HCT116 (cell line): Measurements from ENCODE around the gene IFITM1.
"Not testable (repeated sequence)": the region's sequence is repeated elsewhere in the genome, so short reads cannot be mapped to it uniquely, and the experiment has no call there.

ENCODE experiments used
- CTCF ChIP-seq, 3 experiments: fragments of 200-600 bp in 1 of 3; sonication (generic) in 1 of 3; IDR thresholded peaks in 2 of 3; conservative IDR thresholded peaks in 1 of 3; 2 replicates each; pipeline ENCODE4 v1.5.1; 2012 to 2017; ENCODE audit warnings: low read depth in 2 of 3, low read length in 2 of 3, antibody characterized with exemption in 1 of 3, borderline replicate concordance in 1 of 3, control low read depth in 1 of 3, mild to moderate bottlenecking in 1 of 3, mixed read lengths in 1 of 3, mixed run types in 1 of 3, moderate library complexity in 1 of 3; ENCODE audit not compliant: insufficient read depth in 1 of 3
- EGR1 ChIP-seq: IDR thresholded peaks from 2 replicates; pipeline ENCODE4 v1.6.1; 2012; ENCODE audit warnings: low read depth
- EZH2 ChIP-seq: fragments of 200-600 bp; sonication (generic); IDR thresholded peaks from 2 replicates; pipeline ENCODE4 v1.6.1; 2017; ENCODE audit warnings: antibody characterized with exemption, mixed run types
- EZH2phosphoT487 ChIP-seq: fragments of 200-600 bp; IDR thresholded peaks from 2 replicates; pipeline ENCODE4 v1.6.1; 2018; ENCODE audit warnings: antibody characterized with exemption, borderline replicate concordance
- POLR2A ChIP-seq: IDR thresholded peaks from 2 replicates; pipeline ENCODE4 v1.7.0; 2011; ENCODE audit warnings: borderline replicate concordance; ENCODE audit not compliant: insufficient read depth, insufficient read length; ENCODE audit errors: extremely low read depth
- POLR2AphosphoS5 ChIP-seq: IDR thresholded peaks from 2 replicates; pipeline ENCODE4 v1.6.1; 2011; ENCODE audit warnings: mild to moderate bottlenecking, low read depth, low read length, moderate library complexity
- SIN3A ChIP-seq: IDR thresholded peaks from 2 replicates; pipeline ENCODE4 v1.6.1; 2012; ENCODE audit warnings: low read depth
- SP1 ChIP-seq: IDR thresholded peaks from 2 replicates; pipeline ENCODE4 v1.6.1; 2012; ENCODE audit warnings: low read depth
- SRF ChIP-seq: IDR thresholded peaks from 2 replicates; pipeline ENCODE4 v1.6.1; 2012; ENCODE audit warnings: low read depth
- ZNF274 ChIP-seq: fragments of 200-500 bp; sonication (Bioruptor generic); IDR thresholded peaks from 2 replicates; pipeline ENCODE4 v1.6.1; 2014; ENCODE audit warnings: mild to moderate bottlenecking, low read depth, low read length, inconsistent platforms
- TF ChIP-seq, protein P1 (sequence below): IDR thresholded peaks from 2 replicates; pipeline ENCODE4 v1.6.1; 2012

GRCh38 chr11:319121-319887, 5.5 kb downstream of the IFITM1 start:
- peak in 1 of 3 experiments; percentile 11; a peak in 1 of 6 replicates for TF ChIP-seq CTCF (IDR thresholded peaks at IDR 0.05 in 2 of 3, conservative IDR thresholded peaks at IDR 0.05 in 1 of 3; ENCODE audit: borderline replicate concordance in 1 of 3, insufficient read depth in 1 of 3, low read depth in 2 of 3, low read length in 2 of 3)
- TF ChIP-seq EZH2phosphoT487, POLR2AphosphoS5, SP1, SRF, POLR2A, EZH2, SIN3A, ZNF274, EGR1: not testable (repeated sequence)
- TF ChIP-seq, protein P1, sequence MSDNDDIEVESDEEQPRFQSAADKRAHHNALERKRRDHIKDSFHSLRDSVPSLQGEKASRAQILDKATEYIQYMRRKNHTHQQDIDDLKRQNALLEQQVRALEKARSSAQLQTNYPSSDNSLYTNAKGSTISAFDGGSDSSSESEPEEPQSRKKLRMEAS: 0 out of 2 replicates have a peak, but pooled peaks have one; percentile 23
